ENCODE results near the gene TYROBP.
"Not testable (repeated sequence)": the region's sequence is repeated elsewhere in the genome, so short reads cannot be mapped to it uniquely, and the experiment has no call there.

TYROBP gene

DNA sequence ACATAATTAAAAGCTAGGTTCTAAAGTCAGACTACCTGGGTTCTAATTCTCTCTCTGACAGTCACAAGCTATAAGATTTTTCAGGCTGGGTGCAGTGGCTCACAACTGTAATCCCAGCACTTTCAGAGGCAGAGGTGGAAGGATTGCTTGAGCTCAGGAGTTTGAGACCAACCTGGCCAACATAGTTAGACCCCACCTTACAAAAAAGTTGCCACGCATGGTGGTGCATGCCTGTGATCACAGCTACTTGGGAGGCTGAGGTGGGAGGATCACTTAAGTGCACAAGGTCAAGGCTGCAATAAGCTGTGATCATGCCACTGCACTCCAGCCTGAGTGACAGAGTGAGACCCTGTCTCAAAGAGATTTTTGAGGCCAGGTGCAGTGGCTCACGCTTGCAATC, 13.8 kb downstream of the TYROBP start:
- Histone ChIP-seq H2AFZ (ENCODE audit: low read depth, low read length) (no peak overlapping the region), H3K36me3 (ENCODE audit: insufficient read depth, low read length) (peaks cover 40% of the 10 kb centered on the region), H4K20me1 (ENCODE audit: insufficient read depth, low read length) (0 out of 2 replicates have a peak, but pooled peaks cover 2% of the 10 kb centered on the region), H3K27me3 (ENCODE audit: insufficient read depth, low read length, poor library complexity) (no peaks in the 10 kb centered on the region), H3K27ac (ENCODE audit: low read length) (no peak overlapping the region), H3K9ac (ENCODE audit: low read depth, low read length) (no peak overlapping the region), H3K79me2 (ENCODE audit: insufficient read depth, low read length) (peaks cover 1% of the 10 kb centered on the region; the same call in 1 of the 2 replicates), H3K4me1 (ENCODE audit: insufficient read depth, low read length) (peaks cover 9% of the 10 kb centered on the region), H3K4me3 (ENCODE audit: low read depth in 1 of 2, low read length in 2 of 2) (no peak overlapping the region), H3K9me3 (ENCODE audit: insufficient read depth, low read length, severe bottlenecking) (no peaks in the 10 kb centered on the region), H3K4me2 (ENCODE audit: insufficient read depth, low read length) (no peak overlapping the region)
- ATAC-seq (ENCODE audit: insufficient read depth, low read depth) (no peak), DNase-seq (no peak)
- TF ChIP-seq, protein P1, sequence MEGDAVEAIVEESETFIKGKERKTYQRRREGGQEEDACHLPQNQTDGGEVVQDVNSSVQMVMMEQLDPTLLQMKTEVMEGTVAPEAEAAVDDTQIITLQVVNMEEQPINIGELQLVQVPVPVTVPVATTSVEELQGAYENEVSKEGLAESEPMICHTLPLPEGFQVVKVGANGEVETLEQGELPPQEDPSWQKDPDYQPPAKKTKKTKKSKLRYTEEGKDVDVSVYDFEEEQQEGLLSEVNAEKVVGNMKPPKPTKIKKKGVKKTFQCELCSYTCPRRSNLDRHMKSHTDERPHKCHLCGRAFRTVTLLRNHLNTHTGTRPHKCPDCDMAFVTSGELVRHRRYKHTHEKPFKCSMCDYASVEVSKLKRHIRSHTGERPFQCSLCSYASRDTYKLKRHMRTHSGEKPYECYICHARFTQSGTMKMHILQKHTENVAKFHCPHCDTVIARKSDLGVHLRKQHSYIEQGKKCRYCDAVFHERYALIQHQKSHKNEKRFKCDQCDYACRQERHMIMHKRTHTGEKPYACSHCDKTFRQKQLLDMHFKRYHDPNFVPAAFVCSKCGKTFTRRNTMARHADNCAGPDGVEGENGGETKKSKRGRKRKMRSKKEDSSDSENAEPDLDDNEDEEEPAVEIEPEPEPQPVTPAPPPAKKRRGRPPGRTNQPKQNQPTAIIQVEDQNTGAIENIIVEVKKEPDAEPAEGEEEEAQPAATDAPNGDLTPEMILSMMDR (IDR thresholded peaks at IDR 0.05; ENCODE audit: borderline replicate concordance, extremely low read depth, low read length, poor library complexity, severe bottlenecking), result no peak
- TF ChIP-seq EZH2 (IDR thresholded peaks at IDR 0.05; ENCODE audit: borderline replicate concordance, low read depth, low read length, severe bottlenecking), result no peak

DNA sequence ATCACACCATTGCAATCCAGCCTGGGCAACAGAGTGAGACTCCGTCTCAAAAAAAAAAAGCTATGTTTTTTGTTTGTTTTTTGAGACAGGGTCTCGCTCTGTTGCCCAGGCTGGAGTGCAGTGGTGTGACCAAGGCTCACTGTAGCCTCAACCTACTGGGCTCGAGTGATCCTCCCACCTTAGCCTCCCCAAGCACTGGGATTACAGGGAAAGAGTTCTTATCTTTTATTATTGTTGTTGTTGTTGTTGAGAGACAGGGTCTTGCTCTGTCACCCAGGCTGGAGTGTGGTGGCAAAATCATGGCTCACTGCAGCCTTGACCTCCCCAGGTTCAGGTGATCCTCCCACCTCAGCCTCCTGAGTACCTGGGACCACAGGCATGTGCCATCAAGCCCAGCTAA, 16.3 kb downstream of the TYROBP start:
- not testable (repeated sequence) for H3K79me2 ChIP-seq (ENCODE audit: insufficient read depth, low read length); H3K27ac ChIP-seq (ENCODE audit: low read length); H3K4me3 ChIP-seq (ENCODE audit: low read depth in 1 of 2, low read length in 2 of 2); ATAC-seq (ENCODE audit: insufficient read depth, low read depth); H3K27me3 ChIP-seq (ENCODE audit: insufficient read depth, low read length, poor library complexity); H3K9ac ChIP-seq (ENCODE audit: low read depth, low read length); H3K9me3 ChIP-seq (ENCODE audit: insufficient read depth, low read length, severe bottlenecking); DNase-seq; H4K20me1 ChIP-seq (ENCODE audit: insufficient read depth, low read length); H2AFZ ChIP-seq (ENCODE audit: low read depth, low read length); H3K4me1 ChIP-seq (ENCODE audit: insufficient read depth, low read length); H3K4me2 ChIP-seq (ENCODE audit: insufficient read depth, low read length)
- peaks cover 46% of the 10 kb centered on the region for H3K36me3 ChIP-seq (ENCODE audit: insufficient read depth, low read length)

DNA sequence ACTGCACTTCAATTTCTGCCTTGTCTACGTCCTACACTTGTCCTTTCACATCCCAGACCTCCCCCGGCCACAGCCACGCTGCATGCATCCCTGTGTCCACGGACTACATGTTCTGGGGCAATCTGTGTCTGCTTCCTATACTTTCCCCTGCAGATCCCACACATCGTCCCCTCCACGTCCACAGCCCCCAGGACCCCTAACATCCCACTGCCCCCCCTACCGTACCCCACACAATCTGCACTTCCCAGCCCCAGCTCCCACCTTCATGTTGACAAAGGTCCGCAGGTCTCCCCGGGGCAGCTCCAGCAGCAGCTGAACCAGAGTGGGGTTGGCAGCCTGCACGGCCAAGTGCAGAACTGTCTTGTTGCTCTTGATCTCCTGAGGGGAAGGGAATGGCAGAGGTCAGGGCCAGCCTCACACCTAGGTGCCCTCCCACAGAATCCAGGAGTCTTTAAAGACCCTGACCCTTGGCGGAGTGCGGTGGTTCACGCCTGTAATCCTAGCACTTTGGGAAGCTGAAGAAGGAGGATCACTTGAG, 17.9 kb downstream of the TYROBP start:
- no peak for ATAC-seq (ENCODE audit: insufficient read depth, low read depth)
- 0 out of 2 replicates have a peak, but pooled peaks cover 4% of the 10 kb centered on the region for H4K20me1 ChIP-seq (ENCODE audit: insufficient read depth, low read length)
- no peaks in the 10 kb centered on the region for H3K4me1 ChIP-seq (ENCODE audit: insufficient read depth, low read length)
- peaks cover 33% of the 10 kb centered on the region for H3K36me3 ChIP-seq (ENCODE audit: insufficient read depth, low read length)
- H3K9ac ChIP-seq (ENCODE audit: low read depth, low read length), result no peak overlapping the region
- no peaks in the 10 kb centered on the region for H3K27me3 ChIP-seq (ENCODE audit: insufficient read depth, low read length, poor library complexity)
- no peak for TF ChIP-seq EZH2 (IDR thresholded peaks at IDR 0.05; ENCODE audit: borderline replicate concordance, low read depth, low read length, severe bottlenecking)
- no peak overlapping the region for H3K4me3 ChIP-seq (ENCODE audit: low read depth in 1 of 2, low read length in 2 of 2)
- no peak overlapping the region for H2AFZ ChIP-seq (ENCODE audit: low read depth, low read length)
- no peaks in the 10 kb centered on the region for H3K79me2 ChIP-seq (ENCODE audit: insufficient read depth, low read length)
- H3K4me2 ChIP-seq (ENCODE audit: insufficient read depth, low read length), result no peak overlapping the region
- no peaks in the 10 kb centered on the region for H3K9me3 ChIP-seq (ENCODE audit: insufficient read depth, low read length, severe bottlenecking)
- no peak for DNase-seq
- H3K27ac ChIP-seq (ENCODE audit: low read length), result no peak overlapping the region

DNA sequence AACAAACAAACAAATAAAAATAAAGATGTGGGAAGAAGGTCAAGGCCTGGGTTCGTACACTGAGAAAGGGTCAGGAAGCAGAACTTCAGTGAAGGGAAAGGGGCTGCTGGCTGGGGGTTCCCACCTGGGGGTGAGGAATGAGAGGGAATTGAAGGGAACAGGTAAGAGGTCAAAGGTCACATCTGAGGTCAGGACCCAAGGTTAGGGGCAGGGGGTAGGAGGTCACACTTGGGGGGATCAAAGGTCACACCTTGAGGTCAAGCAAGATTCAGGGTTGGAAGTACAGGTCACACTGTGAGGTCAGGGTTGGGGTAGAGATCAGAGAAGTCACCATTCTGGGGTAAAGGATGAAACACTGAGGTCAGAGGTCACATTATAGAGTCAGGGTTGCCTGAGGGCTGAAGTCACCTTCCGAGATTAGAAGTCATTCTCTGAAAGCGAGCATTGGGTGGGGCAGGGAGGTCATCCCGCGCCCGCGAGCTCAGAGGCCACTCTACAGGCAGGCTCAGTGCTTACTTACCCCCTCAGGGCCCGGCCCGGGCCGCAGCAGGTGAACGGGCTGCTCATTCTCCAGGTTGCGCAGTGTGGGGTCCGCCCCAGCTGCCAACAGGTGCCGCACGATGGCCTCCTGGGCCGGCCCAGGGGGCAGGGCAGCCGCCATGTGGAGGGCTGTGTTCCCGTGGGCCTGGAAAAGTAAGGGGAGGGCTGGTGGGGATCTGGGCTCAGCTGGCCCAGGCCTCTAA, 18.6 kb downstream of the TYROBP start:
- H3K36me3 ChIP-seq (ENCODE audit: insufficient read depth, low read length), result peaks cover 30% of the 10 kb centered on the region
- H3K4me1 ChIP-seq (ENCODE audit: insufficient read depth, low read length), result no peaks in the 10 kb centered on the region
- no peak overlapping the region for H3K4me2 ChIP-seq (ENCODE audit: insufficient read depth, low read length)
- H3K9ac ChIP-seq (ENCODE audit: low read depth, low read length), result no peak overlapping the region
- no peaks in the 10 kb centered on the region for H3K79me2 ChIP-seq (ENCODE audit: insufficient read depth, low read length)
- H3K9me3 ChIP-seq (ENCODE audit: insufficient read depth, low read length, severe bottlenecking), result no peaks in the 10 kb centered on the region
- H3K27ac ChIP-seq (ENCODE audit: low read length), result no peak overlapping the region
- TF ChIP-seq, protein P1 (IDR thresholded peaks at IDR 0.05; ENCODE audit: borderline replicate concordance, extremely low read depth, low read length, poor library complexity, severe bottlenecking), result no peak
- TF ChIP-seq EZH2 (IDR thresholded peaks at IDR 0.05; ENCODE audit: borderline replicate concordance, low read depth, low read length, severe bottlenecking), result no peak
- H4K20me1 ChIP-seq (ENCODE audit: insufficient read depth, low read length), result 0 out of 2 replicates have a peak, but pooled peaks cover 4% of the 10 kb centered on the region
- no peak overlapping the region for H2AFZ ChIP-seq (ENCODE audit: low read depth, low read length)
- H3K4me3 ChIP-seq (ENCODE audit: low read depth in 1 of 2, low read length in 2 of 2), result no peak overlapping the region
- H3K27me3 ChIP-seq (ENCODE audit: insufficient read depth, low read length, poor library complexity), result no peaks in the 10 kb centered on the region
- DNase-seq (no peak), ATAC-seq (ENCODE audit: insufficient read depth, low read depth) (no peak)
